C4-2B (cell line): ENCODE data around the gene EPS8L3.

ENCODE experiments used
- CTCF ChIP-seq: fragments of 450-650 bp; conservative IDR thresholded peaks from 2 replicates; pipeline ENCODE4 v1.5.1; 2017; ENCODE audit warnings: mild to moderate bottlenecking
- ZFX ChIP-seq: fragments of 450-650 bp; IDR thresholded peaks from 2 replicates; pipeline ENCODE4 v1.6.1; 2017

DNA sequence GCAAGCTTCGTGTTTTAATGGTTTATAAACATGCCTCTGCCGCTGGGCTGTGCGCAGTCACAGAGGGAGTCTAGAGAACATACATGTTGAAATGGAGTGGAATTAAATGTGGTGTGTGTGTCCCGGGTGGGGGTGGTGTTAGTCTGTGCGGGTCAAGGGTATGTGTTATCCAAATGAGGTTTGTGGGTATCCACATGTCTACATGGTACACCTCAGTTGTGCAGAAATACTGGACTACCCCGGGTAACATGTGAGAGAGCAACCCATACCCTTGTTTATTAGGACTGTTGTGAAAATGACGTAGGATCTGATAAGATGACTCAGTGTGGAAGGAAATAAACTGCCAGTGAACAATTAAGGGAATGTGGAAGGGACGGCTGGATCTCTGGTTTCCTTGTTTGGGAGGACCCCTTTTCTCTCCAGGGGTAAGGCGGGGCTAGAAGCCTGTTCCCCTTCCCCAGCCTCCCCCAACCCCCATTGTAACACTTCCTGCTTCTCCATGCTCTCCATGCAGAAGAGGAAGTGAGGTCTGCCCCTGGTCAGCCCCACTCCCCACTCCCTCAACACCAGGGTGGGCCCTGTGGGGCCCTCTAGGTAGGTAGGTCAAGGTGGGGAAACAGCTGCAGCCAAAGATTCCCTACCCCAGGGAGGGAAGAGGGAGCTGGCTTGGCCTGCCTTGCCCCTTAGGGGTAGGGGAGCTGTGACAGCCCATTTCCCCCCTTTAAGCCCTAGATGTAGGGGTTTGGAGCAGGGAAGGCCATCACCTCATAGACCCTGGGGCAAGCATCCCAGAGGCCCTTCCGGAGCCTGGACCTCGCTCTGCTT, 690 bp downstream of the EPS8L3 start:
- TF ChIP-seq CTCF (no peak), ZFX (no peak)
